NCI-H128 (cell line): ENCODE measurements around the gene C12orf42.
"Not testable (repeated sequence)": the region's sequence is repeated elsewhere in the genome, so short reads cannot be mapped to it uniquely, and the experiment has no call there.

Experiments used
- DNase-seq: peaks from one replicate; lab custom pipeline; 2025; ENCODE audit not compliant: unreplicated experiment; lab: John Stamatoyannopoulos, UW

The C12orf42 gene

DNA sequence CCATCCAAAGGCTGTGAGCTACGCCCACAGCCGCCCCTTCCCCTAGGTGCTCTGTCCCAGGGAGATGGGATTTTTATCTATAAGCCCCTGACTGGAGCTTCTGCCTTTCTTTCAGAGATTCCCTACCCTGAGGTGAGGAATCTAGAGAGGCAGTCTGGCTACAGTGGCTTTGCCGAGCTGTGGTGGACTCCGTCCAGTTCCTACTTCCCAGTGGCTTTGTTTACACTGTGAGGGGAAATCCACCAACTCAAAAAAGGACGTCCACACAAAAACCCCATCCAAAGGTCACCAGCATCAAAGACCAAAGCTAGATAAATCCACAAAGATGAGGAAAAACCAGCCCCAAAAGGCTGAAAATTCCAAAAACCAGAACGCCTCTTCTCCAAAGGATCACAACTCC lies 70.1 kb downstream of the C12orf42 start:
- DNase-seq, result not testable (repeated sequence)

DNA sequence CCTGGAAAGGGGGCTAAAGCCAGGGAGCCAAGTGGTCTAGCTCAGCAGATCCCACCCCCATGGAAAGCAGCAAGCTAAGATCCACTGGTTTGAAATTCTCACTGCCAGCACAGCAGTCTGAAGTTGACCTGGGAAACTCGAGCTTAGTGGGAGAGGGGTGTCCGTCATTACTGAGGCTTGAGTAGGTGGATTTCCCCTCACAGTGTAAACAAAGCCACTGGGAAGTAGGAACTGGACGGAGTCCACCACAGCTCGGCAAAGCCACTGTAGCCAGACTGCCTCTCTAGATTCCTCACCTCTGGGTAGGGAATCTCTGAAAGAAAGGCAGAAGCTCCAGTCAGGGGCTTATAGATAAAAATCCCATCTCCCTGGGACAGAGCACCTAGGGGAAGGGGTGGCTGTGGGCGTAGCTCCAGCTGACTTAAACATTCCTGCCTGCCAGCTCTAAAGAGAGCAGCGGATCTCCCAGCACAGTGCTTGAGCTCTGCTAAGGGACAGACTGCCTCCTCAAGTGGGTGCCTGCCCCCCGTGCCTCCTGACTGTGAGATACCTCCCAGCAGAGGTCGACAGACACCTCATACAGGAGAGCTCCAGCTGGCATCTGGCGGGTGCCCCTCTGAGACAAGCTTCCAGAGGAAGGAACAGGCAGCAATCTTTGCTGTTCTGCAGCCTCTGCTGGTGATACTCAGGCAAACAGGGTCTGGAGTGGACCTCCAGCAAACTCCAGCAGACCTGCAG lies 70.8 kb downstream of the C12orf42 start:
- not testable (repeated sequence) for DNase-seq

DNA sequence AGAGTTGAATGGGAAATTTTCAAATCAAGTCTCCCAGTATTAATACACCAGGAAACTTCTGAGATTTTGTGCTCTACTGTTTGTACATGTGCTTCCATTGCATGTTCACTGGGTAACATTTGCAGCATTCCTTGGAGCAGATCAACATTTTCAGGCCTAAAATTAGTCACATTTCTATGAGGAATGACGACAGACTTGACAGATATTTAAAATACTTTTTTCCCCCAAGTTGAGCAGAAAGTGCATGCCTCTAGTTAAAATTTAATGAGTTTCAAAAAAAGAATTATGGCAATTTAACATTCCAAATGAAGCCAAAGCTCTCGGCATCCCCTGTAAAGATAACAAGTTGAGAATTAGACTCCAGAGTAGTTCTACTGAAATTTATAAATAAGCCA lies 72.3 kb downstream of the C12orf42 start:
- DNase-seq, result no peak

DNA sequence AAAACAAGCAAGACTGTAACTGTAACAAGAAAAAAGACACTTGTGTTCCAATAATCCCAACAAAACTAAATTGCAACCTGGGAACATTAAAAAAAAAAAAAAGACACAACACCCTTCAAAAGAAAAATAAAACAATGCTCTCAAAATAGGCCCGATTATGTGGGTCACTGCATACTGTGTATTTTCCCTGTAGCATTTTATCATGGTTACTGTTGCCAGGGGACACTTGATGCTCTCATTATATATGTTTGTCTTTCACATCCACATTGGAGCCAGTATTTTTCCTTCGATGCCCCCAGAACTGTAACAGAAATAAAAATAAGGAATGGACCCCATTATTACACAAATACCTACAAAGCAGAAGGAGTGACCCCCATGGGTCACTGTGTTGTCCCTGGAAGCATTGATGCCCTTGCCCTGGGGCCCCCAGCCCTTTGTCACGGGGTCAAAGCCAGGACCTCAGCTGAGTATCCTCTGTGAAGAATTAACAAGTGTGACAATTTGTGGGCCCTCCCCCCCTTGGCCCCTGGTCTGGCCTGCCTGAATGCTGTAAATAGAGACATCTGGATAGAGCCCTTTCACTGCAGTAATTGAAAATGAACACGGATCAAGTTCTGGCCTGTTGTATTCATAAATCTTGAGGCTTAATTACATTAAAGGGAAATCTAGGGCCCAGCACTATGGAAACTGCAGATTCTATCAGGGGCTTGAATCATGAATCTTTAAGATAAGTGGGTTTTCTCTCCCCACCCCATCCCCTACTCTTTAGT lies 72.8 kb downstream of the C12orf42 start:
- peak; percentile 21 for DNase-seq

DNA sequence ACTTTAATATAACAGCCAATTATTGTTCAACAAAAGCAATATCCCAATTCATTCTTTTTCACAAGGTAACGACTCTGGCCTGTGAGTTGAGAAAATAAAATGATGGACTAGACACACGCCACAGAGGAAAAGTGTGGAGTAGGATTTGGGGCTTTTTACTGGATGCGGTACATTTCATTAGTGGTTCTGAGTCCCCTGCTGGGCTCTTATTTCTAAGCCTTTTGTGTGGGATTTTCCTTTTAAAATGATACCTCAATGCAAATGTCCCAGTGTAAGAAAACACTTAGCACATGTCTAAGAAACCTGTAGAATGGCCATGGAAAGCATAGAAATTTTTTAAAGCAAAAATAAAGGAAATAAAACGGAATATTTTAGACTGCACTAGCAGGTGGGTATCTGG lies 73.4 kb downstream of the C12orf42 start:
- no peak for DNase-seq

DNA sequence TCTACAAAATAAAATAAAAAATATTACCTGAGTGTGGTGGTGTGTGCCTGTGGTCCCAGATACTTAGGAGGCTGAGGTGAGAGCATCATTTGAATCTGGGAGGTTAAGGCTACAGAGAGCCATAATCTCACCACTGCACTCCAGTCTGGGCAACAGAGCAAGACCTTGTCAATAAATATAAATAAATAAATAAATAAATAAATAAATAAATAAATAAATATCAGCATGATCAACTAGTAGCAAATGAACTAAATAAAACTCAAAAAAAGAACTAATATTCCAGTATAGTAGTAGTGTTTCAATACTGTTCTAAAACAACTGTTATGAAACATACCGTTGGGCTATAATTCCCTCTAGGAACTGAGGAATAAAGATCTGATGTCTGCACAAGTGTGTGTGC lies 74.4 kb downstream of the C12orf42 start:
- no peak for DNase-seq

DNA sequence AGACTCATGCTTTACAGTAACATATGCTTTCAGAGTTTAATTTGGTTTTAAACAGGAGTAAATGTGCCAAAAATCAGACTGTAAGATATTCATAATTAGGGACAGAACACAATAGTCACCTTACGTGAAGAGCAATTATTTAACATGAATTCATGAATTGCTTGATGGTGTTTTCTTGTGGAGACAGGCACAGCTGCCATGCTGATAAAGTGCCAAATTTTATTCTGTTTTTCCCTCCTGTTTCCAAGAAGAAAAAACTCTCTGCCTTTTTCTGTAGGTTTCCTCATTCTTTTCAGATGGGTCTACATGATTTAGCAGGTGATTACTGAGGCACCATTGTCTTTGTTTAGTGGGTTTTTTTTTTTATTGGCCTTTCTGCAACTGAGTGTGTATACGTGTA lies 80.1 kb downstream of the C12orf42 start:
- DNase-seq, result no peak

DNA sequence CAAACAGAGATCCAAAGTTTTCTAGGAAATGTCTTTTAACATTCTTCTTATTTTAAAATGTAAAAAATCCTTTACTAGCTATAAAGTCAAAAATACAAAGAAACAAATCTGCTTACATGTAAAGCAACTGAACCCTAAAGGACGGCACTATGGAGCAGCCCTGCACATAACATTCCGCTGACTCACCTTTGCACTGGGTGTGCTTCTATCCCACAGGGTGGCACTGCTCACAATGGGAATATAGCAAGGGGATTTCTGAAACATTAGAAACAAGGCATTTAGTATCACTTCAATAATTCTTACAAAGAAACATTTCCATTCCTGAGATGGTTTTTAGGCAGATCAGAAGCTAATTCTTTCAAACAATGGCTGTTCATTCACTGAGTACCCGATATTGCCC lies 94.3 kb downstream of the C12orf42 start:
- DNase-seq, result no peak

DNA sequence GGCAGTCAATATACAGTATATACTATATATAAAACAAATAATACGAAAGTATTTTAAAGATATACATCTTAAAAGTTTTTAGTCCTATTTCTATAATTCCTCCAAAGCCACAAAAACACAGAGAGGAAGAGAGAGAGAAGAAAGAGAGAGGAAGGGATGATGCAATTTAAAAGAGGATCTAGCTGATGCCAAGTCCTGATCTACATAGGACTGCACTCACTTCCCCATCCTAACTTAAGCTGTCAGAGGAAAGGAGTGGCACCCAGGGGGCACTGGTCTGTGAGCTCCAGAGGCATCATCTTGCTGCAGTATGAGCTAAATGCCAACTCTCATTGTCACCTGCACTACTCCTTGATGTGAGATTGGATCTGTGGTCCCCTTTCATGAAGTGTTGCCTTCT lies 95.8 kb downstream of the C12orf42 start:
- DNase-seq, result no peak

DNA sequence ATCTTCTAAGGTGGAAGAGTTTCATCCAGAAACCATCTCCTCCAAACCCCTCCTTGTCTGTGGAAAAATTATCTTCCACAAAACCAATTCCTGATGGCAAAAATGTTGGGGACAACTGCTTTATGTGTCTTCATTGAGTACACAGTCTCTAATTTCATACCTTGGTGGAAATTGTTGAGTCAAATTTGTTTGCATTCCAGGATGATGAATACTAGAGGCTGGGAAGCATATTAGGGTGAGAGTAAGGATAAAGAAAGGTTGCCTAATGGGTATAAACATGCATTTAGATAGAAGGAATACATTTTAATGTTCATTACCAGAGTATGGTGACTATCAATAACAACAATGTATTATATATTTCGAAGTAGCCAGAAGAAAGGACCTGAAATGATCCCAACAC lies 98.2 kb downstream of the C12orf42 start:
- no peak for DNase-seq

DNA sequence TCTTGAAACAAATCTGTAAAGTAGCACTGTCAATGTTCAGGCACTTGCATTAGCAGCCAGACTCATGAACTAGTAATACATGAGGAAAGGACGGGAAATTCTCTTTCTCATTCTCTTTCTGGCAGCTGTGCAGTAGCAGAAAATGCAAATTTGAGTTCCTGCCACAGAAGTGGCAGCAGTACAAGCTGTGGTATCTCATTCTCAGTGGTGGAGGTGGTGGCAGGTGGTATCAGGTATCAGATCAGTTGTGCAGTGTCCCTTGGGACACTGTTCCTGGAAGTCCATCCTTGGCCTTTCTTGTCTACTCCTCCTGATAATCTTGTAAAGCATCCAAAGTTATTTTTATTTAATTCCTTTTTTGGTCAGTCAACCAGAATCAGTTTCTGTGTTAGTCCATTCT lies 103.0 kb downstream of the C12orf42 start:
- no peak for DNase-seq

DNA sequence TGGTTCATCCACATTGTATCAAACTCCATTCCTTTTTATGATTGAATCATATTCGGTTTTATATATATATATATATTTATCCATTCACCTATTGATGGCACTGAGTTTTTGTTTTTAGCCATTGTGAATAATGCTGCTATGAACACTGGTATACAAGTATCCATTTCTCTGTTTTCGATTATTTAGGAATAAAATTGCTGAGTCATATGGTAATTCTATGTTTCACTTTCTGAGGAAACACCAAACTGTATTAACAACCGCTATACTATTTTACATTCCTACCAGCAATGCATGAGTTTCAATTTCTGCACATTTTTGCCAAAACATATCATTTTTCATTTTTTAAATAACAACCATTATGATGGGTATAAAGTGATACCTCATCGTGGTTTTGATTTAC lies 104.7 kb downstream of the C12orf42 start:
- DNase-seq, result no peak

DNA sequence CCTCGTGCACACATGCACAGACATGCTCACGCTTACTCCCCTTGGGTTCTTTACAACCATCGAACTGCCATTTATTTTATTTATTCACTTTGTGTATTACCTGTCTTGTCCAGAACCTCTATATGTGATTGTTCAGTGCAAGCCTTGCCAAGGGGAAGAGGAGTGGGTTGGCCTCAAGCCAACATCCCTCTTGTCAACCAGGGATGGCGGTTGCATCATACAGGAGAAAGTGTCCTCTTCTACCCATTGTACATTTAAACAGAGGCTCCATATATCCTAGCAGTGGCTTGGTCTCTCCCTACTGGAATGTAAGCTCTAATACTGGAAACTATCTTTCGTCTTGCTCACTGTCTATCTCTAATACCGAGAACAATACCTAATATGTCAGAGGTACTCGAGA lies 108.4 kb downstream of the C12orf42 start:
- no peak for DNase-seq

DNA sequence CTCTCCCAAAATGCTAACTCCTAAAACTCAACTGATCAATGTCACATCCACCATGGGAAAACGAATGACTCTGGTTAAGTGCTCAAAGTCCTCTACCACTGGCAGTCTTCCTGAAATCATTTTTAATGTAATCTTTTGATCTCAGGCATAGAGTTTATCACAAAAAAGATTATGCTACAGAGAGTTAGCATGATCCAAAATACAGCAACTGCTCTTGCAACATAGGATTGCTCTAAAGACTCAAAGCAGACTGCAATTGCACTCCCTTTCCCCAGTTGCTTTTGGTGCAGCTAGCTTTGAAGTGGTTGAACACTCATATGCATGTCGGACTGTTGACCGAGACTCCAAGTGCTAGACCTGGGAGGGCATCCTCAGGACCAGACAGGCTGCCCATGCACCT lies 109.3 kb downstream of the C12orf42 start:
- DNase-seq, result no peak

DNA sequence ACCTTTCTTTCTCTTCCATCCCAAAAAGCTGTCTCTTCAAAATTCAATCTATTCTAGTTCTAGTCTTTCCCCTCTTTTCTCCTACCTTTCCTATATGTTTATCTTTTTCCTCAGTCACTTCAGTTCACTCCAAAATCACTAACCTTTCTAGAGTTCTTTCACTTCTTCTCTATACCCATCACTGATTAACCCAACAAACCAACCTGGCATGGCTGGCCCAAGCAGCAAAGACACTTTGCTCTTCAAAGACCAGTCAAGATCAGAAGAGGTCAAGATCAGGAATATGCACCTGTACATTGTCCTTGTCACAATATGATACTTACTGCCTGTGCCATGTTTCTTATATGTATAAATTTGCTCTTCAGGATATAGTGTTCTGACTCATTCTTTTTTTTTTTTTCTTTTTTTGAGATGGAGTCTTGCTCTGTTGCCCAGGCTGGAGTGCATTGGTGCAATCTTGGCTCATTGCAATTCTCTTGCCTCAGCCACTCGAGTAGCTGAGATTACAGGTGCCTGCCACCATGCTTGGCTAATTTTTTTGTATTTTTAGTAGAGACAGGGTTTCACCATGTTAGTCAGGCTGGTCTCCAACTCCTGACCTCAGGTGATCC lies 112.9 kb downstream of the C12orf42 start:
- no peak for DNase-seq

DNA sequence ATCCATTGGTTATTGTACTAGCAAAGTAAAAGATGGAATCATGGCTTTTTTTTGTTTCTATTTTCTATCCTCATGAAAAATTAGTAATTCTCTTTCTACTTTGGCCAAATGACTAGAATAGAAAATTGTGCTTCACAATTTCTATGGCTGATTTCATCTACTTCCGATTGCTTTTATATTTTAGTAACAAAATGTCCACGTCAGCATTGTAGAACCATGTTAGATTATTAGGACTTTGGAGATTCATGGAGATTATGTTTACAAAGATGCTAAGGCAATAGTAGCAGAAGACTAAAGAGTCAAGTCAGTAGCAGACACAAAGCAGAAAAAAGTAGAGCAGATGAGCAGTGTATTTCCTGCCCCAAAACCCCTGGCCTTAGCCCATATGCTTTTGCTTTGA lies 113.6 kb downstream of the C12orf42 start:
- no peak for DNase-seq

DNA sequence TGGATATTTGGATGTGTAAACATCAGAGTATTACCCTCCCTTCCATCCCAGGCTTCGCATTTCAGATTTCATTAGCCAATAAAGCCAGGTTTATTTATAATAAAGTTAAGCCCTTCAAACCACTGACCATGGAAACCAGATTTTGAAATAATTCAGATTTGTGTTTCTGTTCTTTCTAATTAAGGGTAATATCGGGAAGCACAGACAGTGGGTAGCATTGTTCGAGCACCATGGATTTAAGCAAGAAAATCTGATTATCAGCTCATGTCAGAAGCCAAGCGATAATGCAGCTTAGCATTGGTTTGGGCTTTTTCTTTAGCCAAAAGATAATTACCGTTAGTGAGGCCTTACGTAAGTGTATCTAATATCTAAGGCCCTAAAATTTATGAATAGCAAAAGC lies 116.1 kb downstream of the C12orf42 start:
- no peak for DNase-seq

DNA sequence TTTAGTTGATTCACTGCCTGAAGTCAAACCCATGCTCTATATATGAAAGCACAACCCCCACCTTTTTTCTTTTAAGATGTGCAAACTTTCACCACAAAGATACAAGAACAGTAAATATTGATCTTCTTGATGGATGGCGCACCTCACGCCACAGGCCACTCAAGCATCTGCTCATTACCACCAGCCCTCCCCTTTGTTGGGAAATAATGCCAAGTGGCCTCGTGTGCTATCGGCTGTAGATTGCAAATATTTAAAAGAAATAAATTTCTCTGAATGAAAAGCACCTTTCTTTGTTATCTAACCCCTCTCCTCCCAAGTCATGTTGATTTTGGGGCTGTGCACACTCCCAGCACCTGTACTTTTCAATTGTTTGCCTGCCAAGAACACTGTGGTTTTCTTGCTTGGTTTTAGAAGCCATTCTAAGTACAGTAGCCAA lies 122.7 kb downstream of the C12orf42 start:
- peak; percentile 33 for DNase-seq

DNA sequence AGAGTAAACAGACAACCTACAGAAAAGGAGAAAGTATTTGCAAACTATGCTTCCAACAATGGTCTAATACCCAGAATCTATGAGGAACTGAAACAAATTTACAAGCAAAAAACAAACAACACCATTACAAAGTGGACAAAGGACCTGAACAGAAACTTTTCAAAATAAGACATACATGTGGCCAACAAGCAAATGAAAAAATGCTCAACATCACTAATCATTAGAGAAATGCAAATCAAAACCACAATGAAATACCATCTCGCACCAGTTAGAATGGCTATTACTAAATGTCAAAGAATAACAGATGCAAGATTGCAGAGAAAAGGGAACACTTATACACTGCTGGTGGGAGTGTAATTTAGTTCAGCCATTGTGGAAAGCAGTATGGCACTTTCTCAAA lies 125.8 kb downstream of the C12orf42 start:
- DNase-seq, result no peak

DNA sequence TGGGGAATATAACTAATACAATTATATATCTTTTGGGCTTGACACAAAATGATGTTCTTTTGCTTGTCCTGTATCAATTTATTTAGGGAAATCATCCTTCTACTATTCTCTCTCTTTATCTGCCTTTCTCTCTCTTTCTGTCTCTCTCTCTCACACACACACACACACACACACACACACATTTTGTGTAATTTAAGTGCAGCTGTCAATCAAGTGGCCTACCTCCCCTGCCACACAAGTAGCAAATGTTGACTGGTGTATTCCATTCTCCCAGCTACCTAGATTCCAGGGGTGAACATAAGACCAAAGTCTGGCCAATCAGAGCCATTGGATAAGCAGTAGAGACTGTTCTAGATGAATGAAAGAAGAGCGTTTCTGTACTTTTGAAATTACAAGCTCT lies 127.6 kb downstream of the C12orf42 start:
- DNase-seq, result no peak

DNA sequence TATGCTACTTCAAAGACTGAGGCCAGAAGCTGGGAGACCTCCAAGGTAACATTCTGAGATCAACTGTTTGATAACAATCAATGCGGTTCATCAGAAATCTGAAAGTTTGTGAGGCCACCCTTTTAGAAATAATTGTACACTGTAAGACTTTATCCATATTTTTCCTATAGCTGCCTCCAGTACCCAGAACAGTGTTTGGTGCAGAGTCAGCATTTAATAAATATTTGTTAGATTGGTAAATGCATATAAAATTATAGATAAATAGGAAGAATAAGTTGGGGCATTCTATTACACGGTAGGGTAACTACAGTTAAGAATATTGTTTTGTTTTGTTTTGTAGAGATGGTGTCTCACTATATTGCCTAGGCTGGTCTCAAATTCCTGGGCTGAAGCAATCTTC lies 141.4 kb downstream of the C12orf42 start:
- DNase-seq, result no peak

DNA sequence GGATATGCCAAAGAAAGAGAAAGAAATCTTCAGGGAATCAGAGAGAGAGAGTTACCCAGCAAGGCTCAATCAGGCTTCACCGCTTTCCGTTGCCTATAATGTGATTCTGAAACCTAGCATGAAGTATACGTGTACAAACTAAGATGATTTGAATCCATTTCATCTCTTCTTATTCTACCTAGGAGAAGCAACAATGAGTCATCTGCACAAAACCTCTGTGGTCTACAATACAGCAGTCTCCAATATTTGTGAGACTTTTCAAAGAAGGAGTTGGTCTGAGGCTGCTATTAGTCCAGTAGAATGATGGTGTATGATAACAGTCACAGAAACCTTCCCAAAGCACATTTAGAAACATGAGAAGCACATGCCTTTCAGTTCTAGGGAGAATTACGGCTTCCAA lies 141.9 kb downstream of the C12orf42 start:
- no peak for DNase-seq
